Panc1 (cell line): ENCODE measurements around the gene STK32C. TPM values are rescaled to one million over a fixed set of nuclear protein-coding genes. Genes with fewer than 3 reads are reported as not detected.

Source experiments
- ATAC-seq: fragments of 200-7000 bp; cut with Tn5 transposase; 2 replicates; pipeline ENCODE4 v1.9.1; 2020; ENCODE audit warnings: mild to moderate bottlenecking, moderate library complexity
- BruUV-seq: library from RNA; stranded (reverse); fragments of 400-500 nt; replicated peaks from 2 replicates; lab custom pipeline; 2021; lab: Mats Ljungman, UMichigan
- CTCF ChIA-PET: fragments of 300-600 bp; sonication (Branson Sonifier 250); formaldehyde crosslinking; loops from one replicate; lab custom pipeline; 2022; ENCODE audit warnings: antibody characterized with exemption; lab: Charles Lee
- POLR2A ChIA-PET: fragments of 300-600 bp; sonication (Branson Sonifier 250); formaldehyde crosslinking; loops from one replicate; lab custom pipeline; 2022; ENCODE audit warnings: antibody characterized with exemption; lab: Charles Lee
- DNase-seq: peaks from one replicate; pipeline ENCODE4 v3.0.0-alpha.2; 2010; ENCODE audit warnings: low read depth, low spot score
- H3K27ac ChIP-seq: 2 replicates; pipeline ENCODE4 v1.5.1; 2011; ENCODE audit warnings: mild to moderate bottlenecking, low read length, inconsistent platforms
- H3K27me3 ChIP-seq: fragments of 200-500 bp; sonication (Bioruptor generic); 2 replicates; pipeline ENCODE4 v1.6.0; 2014; ENCODE audit warnings: low read length, inconsistent platforms; ENCODE audit not compliant: control insufficient read depth, insufficient read depth
- H3K36me3 ChIP-seq: fragments of 200-500 bp; sonication (Bioruptor generic); 2 replicates; pipeline ENCODE4 v1.5.1; 2014; ENCODE audit warnings: inconsistent platforms, mild to moderate bottlenecking, low read length, moderate library complexity; ENCODE audit not compliant: control insufficient read depth, insufficient read depth
- H3K4me1 ChIP-seq: 2 replicates; pipeline ENCODE4 v1.5.1; 2011; ENCODE audit warnings: inconsistent platforms, mild to moderate bottlenecking, low read length, moderate library complexity; ENCODE audit not compliant: control insufficient read depth, insufficient read depth
- H3K4me3 ChIP-seq, 2 experiments: 2 replicates each; pipeline ENCODE4 v1.5.1; 2011 to 2012; ENCODE audit warnings: low read depth in 2 of 2, low read length in 2 of 2, mild to moderate bottlenecking in 2 of 2, inconsistent platforms in 1 of 2, moderate library complexity in 1 of 2
- H3K9me3 ChIP-seq: fragments of 200-500 bp; sonication (Bioruptor generic); 2 replicates; pipeline ENCODE4 v1.5.1; 2014; ENCODE audit warnings: low read depth, mild to moderate bottlenecking, inconsistent platforms, low read length, moderate library complexity; ENCODE audit not compliant: control insufficient read depth, insufficient read depth
- POLR2AphosphoS5 ChIP-seq: IDR thresholded peaks from 2 replicates; pipeline ENCODE4 v1.6.1; 2012; ENCODE audit warnings: mild to moderate bottlenecking, low read depth, low read length, moderate library complexity
- SIN3A ChIP-seq: IDR thresholded peaks from 2 replicates; pipeline ENCODE4 v1.6.1; 2012; ENCODE audit warnings: low read depth, mild to moderate bottlenecking, low read length, moderate library complexity, borderline replicate concordance; ENCODE audit not compliant: insufficient read depth
- TCF7L2 ChIP-seq: IDR thresholded peaks from 2 replicates; pipeline ENCODE4 v1.6.1; 2011; ENCODE audit warnings: mild to moderate bottlenecking, low read depth, low read length, inconsistent platforms
- in situ Hi-C: cut with HindIII; loops from 2 replicates; pipeline ENCODE4 v1.10.0; 2016; ENCODE audit warnings: low sequenced_read_pairs, low pct_unique_long_range_greater_than_20kb
- intact Hi-C: fragments of 100-400 bp; cut with micrococcal nuclease; formaldehyde crosslinking; loops from one replicate; pipeline ENCODE4 v1.10.0; 2022; ENCODE audit not compliant: unreplicated experiment
- total RNA-seq: library from RNA; stranded (reverse); gene quantifications from one replicate; pipeline ENCODE4 v1.2.1, GENCODE V29; 2021; ENCODE audit not compliant: unreplicated experiment
- TF ChIP-seq, protein P1 (sequence below), 2 experiments: IDR thresholded peaks; 2 replicates each; pipeline ENCODE4 v1.6.1; 2011 to 2012; ENCODE audit warnings: low read depth in 2 of 2, control low read depth in 1 of 2, low read length in 1 of 2, mild to moderate bottlenecking in 1 of 2, moderate library complexity in 1 of 2; ENCODE audit not compliant: insufficient read depth in 1 of 2
- TF ChIP-seq, protein P2 (sequence below): fragments of 450-650 bp; IDR thresholded peaks from 2 replicates; pipeline ENCODE4 v1.5.1; 2017; ENCODE audit warnings: mild to moderate bottlenecking

STK32C gene
- total RNA-seq, 1 experiment from 2014 or later = 53.7 TPM

DNA sequence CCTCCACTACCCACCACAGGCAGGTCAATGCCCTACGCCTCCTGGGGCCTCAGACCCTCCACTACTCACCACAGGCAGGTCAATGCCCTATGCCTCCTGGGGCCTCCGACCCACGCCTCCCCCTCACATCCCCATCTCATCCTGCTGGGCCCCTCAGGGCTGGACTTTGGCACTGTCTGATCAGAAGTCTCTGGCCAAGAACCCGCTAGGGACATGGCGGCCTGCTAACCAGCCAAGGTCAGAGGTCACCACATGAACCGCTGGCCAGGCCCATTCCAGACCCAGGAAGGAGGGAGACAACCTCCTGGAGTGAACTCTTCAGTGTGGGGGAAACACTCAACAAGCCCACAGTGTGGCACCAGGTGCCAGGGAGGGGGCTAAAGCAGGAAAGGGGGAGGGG is 55.8 kb downstream of the STK32C start:
- intact Hi-C loops = no loop called here

DNA sequence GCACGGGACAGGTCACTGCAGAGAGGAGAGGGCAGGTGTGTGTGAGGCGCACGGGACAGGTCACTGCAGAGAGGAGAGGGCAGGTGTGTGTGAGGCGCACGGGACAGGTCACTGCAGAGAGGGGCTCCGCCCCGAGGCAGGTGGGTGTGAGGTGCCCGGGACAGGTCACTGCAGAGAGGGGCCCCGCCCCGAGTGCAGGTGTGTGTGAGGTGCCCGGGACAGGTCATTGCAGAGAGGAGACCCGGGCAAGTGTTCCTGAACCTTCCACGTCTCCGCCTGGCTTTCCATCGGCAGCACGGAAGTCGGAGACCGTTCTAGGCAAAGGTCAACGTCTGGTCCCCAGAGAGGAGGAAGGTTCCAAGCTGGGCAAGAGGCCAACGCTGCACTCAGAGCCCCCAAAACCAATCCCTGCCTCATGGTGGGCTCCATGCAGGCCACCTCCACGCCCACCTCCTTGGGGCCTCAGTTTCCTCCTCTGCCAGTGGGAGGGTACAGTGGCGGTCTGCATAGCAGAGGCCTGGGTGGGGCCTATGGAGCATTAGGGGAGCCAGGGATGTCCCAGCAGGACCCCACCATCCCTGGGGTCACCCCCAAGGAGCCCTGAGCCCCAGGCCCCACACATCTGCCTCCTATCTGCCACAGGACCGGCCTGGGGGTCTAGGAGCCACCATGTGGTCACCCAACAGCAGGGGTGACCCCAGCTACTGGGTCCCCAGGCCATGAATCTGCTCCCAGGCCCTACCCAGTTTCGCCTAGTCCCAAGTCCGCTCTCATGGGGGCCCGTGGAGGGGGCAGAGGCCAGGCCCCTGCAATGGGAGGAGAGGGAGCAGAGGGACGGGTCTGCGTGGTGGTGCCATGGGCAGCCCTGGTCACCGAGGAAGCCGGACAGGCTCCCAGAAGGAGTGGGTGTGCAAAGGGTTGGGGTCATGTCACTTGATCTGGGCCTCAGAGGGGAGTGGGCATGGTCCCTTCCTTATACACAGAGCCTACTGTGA is 57.0 kb downstream of the STK32C start:
- no peak overlapping the region for H3K4me3 ChIP-seq
- DNase-seq (no peak), ATAC-seq (no peak)
- H3K27ac ChIP-seq = no peak overlapping the region
- H3K4me1 ChIP-seq = peaks cover 5% of the 10 kb centered on the region; the same call in 1 of the 2 replicates
- in situ Hi-C loops = no loop called here
- H3K27me3 ChIP-seq = no peaks in the 10 kb centered on the region
- H3K9me3 ChIP-seq = no peaks in the 10 kb centered on the region
- no peaks in the 10 kb centered on the region for H3K36me3 ChIP-seq
- intact Hi-C loops = no loop called here
- no TSS peak for BruUV-seq
- ChIA-PET CTCF (no interaction called here), POLR2A (no interaction called here)
- TF ChIP-seq, protein P1, sequence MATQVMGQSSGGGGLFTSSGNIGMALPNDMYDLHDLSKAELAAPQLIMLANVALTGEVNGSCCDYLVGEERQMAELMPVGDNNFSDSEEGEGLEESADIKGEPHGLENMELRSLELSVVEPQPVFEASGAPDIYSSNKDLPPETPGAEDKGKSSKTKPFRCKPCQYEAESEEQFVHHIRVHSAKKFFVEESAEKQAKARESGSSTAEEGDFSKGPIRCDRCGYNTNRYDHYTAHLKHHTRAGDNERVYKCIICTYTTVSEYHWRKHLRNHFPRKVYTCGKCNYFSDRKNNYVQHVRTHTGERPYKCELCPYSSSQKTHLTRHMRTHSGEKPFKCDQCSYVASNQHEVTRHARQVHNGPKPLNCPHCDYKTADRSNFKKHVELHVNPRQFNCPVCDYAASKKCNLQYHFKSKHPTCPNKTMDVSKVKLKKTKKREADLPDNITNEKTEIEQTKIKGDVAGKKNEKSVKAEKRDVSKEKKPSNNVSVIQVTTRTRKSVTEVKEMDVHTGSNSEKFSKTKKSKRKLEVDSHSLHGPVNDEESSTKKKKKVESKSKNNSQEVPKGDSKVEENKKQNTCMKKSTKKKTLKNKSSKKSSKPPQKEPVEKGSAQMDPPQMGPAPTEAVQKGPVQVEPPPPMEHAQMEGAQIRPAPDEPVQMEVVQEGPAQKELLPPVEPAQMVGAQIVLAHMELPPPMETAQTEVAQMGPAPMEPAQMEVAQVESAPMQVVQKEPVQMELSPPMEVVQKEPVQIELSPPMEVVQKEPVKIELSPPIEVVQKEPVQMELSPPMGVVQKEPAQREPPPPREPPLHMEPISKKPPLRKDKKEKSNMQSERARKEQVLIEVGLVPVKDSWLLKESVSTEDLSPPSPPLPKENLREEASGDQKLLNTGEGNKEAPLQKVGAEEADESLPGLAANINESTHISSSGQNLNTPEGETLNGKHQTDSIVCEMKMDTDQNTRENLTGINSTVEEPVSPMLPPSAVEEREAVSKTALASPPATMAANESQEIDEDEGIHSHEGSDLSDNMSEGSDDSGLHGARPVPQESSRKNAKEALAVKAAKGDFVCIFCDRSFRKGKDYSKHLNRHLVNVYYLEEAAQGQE (IDR thresholded peaks at IDR 0.05; ENCODE audit: insufficient read depth in 1 of 2, low read depth in 2 of 2, low read length in 1 of 2) = no peak
- TF ChIP-seq TCF7L2 (no peak), SIN3A (no peak), POLR2AphosphoS5 (no peak)
- TF ChIP-seq, protein P2, sequence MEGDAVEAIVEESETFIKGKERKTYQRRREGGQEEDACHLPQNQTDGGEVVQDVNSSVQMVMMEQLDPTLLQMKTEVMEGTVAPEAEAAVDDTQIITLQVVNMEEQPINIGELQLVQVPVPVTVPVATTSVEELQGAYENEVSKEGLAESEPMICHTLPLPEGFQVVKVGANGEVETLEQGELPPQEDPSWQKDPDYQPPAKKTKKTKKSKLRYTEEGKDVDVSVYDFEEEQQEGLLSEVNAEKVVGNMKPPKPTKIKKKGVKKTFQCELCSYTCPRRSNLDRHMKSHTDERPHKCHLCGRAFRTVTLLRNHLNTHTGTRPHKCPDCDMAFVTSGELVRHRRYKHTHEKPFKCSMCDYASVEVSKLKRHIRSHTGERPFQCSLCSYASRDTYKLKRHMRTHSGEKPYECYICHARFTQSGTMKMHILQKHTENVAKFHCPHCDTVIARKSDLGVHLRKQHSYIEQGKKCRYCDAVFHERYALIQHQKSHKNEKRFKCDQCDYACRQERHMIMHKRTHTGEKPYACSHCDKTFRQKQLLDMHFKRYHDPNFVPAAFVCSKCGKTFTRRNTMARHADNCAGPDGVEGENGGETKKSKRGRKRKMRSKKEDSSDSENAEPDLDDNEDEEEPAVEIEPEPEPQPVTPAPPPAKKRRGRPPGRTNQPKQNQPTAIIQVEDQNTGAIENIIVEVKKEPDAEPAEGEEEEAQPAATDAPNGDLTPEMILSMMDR = no peak

More for the DNA sequence above, 55.8 kb downstream of the STK32C start:
- H3K27me3 ChIP-seq = no peaks in the 10 kb centered on the region
- H3K36me3 ChIP-seq = no peaks in the 10 kb centered on the region
- no peaks in the 10 kb centered on the region for H3K9me3 ChIP-seq
- in situ Hi-C loops = no loop called here
- DNase-seq (no peak), ATAC-seq (no peak)
- no TSS peak for BruUV-seq
- peaks cover 4% of the 10 kb centered on the region for H3K4me1 ChIP-seq
- POLR2A ChIA-PET = no interaction called here
- H3K4me3 ChIP-seq = no peak overlapping the region
- CTCF ChIA-PET = no interaction called here
- TF ChIP-seq, protein P1 (IDR thresholded peaks at IDR 0.05; ENCODE audit: insufficient read depth in 1 of 2, low read depth in 2 of 2, low read length in 1 of 2) = no peak
- TF ChIP-seq POLR2AphosphoS5 (no peak), TCF7L2 (no peak), SIN3A (no peak)
- TF ChIP-seq, protein P2 = no peak
- H3K27ac ChIP-seq = no peak overlapping the region
